Suprapubic skin (tissue), 4 donors: ENCODE data around the gene POLA2. TPM values are rescaled to one million over a fixed set of nuclear protein-coding genes. Genes with fewer than 3 reads are reported as not detected.
"Not testable (repeated sequence)": the region's sequence is repeated elsewhere in the genome, so short reads cannot be mapped to it uniquely, and the experiment has no call there.

ENCODE experiments used
- DNase-seq, 2 donors: peaks; one replicate each; pipeline ENCODE4 v3.0.0-alpha.2; 2019; ENCODE audit warnings: low spot score in 2 of 2
- H3K27ac ChIP-seq: fragments of 200-600 bp; sonication (generic); one replicate; pipeline ENCODE4 v1.5.1; 2019
- H3K27me3 ChIP-seq: fragments of 200-600 bp; sonication (generic); one replicate; pipeline ENCODE4 v1.5.1; 2019
- H3K36me3 ChIP-seq: fragments of 200-600 bp; sonication (generic); one replicate; pipeline ENCODE4 v1.5.1; 2019
- H3K4me1 ChIP-seq: fragments of 200-600 bp; sonication (generic); one replicate; pipeline ENCODE4 v1.5.1; 2019
- H3K4me3 ChIP-seq: fragments of 200-600 bp; sonication (generic); one replicate; pipeline ENCODE4 v1.5.1; 2019; ENCODE audit warnings: mild to moderate bottlenecking
- H3K9me3 ChIP-seq: fragments of 200-600 bp; sonication (generic); one replicate; pipeline ENCODE4 v1.5.1; 2019
- EP300 ChIP-seq: sonication (generic); formaldehyde crosslinking; IDR thresholded peaks from one replicate; pipeline ENCODE4 v1.6.1; 2017; ENCODE audit warnings: antibody characterized with exemption
- POLR2A ChIP-seq, 2 donors: fragments of 450-650 bp; IDR thresholded peaks; one replicate each; pipeline ENCODE4 v1.6.1; 2017; ENCODE audit warnings: antibody characterized with exemption in 2 of 2, mild to moderate bottlenecking in 2 of 2, moderate library complexity in 2 of 2
- POLR2AphosphoS5 ChIP-seq, 3 donors: sonication (generic); formaldehyde crosslinking; IDR thresholded peaks; one replicate each; pipeline ENCODE4 v1.6.1; 2017; ENCODE audit warnings: antibody characterized with exemption in 3 of 3
- WGBS: methylation state at CpG from one replicate; pipeline ENCODE4 v1.1.5; 2018; 5-methylcytosine and 5-hydroxymethylcytosine counted together
- total RNA-seq, 4 donors: library from RNA; depleted of rRNA; stranded (reverse); fragments of >200 nt; gene quantifications; one replicate each; pipeline ENCODE4 v1.1.0, GENCODE V29; 2016
- TF ChIP-seq, protein P1 (sequence below), 2 donors: fragments of 200-600 bp in 1 of 2; fragments of 450-650 bp in 1 of 2; sonication (generic) in 1 of 2; IDR thresholded peaks; one replicate each; pipeline ENCODE4 v1.5.1; 2016 to 2019; ENCODE audit warnings: antibody characterized with exemption in 2 of 2, mild to moderate bottlenecking in 1 of 2, moderate library complexity in 1 of 2

POLA2 gene
- total RNA-seq, 4 donors from 2014 or later: 4.5 to 19.7 (median 7.3) TPM

DNA sequence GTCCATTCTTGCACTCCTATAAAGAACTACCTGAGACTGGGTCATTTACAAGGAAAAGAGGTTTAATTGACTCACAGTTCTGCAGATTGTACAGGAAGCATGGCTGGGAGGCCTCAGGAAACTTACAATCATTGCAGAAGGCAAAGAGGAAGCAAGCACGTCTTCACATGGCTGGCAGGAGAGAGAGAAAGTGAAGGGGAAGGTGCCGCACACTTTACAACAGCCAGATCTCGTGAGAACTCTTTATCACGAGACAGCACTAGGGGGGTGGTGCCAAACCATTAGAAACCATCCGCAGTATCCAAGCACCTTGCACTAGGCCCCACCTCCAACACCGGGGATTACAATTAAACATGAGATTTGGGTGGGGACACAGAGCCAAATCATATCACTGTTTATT, 19.4 kb upstream of the POLA2 start:
- no peak for DNase-seq
- WGBS: 86% methylated on average over 6 of the region's 6 CpGs
- Histone ChIP-seq H3K27ac (no peak overlapping the region), H3K9me3 (no peaks in the 10 kb centered on the region), H3K36me3 (no peaks in the 10 kb centered on the region), H3K27me3 (no peaks in the 10 kb centered on the region), H3K4me1 (no peaks in the 10 kb centered on the region), H3K4me3 (no peak overlapping the region)
- no peak for TF ChIP-seq POLR2A (IDR thresholded peaks at IDR 0.05)
- TF ChIP-seq EP300: no peak
- TF ChIP-seq, protein P1, sequence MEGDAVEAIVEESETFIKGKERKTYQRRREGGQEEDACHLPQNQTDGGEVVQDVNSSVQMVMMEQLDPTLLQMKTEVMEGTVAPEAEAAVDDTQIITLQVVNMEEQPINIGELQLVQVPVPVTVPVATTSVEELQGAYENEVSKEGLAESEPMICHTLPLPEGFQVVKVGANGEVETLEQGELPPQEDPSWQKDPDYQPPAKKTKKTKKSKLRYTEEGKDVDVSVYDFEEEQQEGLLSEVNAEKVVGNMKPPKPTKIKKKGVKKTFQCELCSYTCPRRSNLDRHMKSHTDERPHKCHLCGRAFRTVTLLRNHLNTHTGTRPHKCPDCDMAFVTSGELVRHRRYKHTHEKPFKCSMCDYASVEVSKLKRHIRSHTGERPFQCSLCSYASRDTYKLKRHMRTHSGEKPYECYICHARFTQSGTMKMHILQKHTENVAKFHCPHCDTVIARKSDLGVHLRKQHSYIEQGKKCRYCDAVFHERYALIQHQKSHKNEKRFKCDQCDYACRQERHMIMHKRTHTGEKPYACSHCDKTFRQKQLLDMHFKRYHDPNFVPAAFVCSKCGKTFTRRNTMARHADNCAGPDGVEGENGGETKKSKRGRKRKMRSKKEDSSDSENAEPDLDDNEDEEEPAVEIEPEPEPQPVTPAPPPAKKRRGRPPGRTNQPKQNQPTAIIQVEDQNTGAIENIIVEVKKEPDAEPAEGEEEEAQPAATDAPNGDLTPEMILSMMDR (IDR thresholded peaks at IDR 0.05): no peak
- no peak for TF ChIP-seq POLR2AphosphoS5 (IDR thresholded peaks at IDR 0.05)

DNA sequence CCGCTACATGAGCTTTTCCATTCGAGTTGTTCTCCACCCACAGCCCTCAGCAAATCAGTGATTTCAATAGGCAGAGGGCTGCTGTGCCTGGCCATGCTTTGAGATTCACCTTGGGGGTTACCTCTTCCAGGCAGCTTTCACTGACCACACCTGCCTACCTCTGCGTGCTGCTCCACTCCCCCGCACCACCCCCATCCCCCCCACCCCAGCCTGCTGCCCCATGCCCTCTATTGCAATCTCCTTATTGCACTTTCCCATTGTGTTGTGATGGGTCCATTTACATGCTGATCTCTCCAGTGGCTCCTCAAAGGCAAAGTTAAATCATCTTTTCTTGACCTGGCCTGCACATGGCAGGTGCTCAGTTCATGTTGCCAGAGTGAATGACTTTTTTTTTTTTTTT, 18.0 kb upstream of the POLA2 start:
- H3K36me3 ChIP-seq: no peaks in the 10 kb centered on the region
- no peak overlapping the region for H3K4me3 ChIP-seq
- TF ChIP-seq EP300 (no peak), POLR2AphosphoS5 (IDR thresholded peaks at IDR 0.05) (no peak), POLR2A (IDR thresholded peaks at IDR 0.05) (no peak)
- TF ChIP-seq, protein P1 (IDR thresholded peaks at IDR 0.05): no peak
- H3K27ac ChIP-seq: no peak overlapping the region
- H3K27me3 ChIP-seq: no peaks in the 10 kb centered on the region
- WGBS: 64% methylated on average over 4 of the region's 4 CpGs
- no peak for DNase-seq
- no peaks in the 10 kb centered on the region for H3K4me1 ChIP-seq
- no peaks in the 10 kb centered on the region for H3K9me3 ChIP-seq

DNA sequence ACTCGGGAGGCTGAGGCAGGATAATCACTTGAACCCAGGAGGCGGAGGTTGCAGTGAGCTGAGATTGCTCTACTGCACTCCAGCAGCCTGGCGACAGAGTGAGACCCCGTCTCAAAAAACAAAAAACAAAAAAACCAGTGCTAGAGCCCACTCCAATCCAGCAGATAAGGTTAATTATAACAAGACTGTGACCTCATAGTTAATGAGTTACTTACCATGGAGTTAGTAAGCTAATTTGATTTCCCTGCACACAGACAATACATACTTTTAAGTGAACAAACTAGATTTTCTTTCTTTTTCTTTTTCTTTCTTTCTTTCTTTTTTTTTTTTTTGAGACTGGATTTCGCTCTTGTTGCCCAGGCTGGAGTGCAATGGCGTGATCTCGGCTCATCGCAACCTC, 16.7 kb upstream of the POLA2 start:
- 93% methylated on average over 8 of the region's 8 CpGs for WGBS
- not testable (repeated sequence) for H3K4me1 ChIP-seq, H3K9me3 ChIP-seq, H3K27me3 ChIP-seq, H3K4me3 ChIP-seq, H3K27ac ChIP-seq, H3K36me3 ChIP-seq, DNase-seq

GRCh38 chr11:65246506-65246905, 15.3 kb upstream of the POLA2 start:
- H3K4me1 ChIP-seq: peaks cover 2% of the 10 kb centered on the region
- TF ChIP-seq EP300: no peak
- TF ChIP-seq POLR2AphosphoS5 (IDR thresholded peaks at IDR 0.05): no peak
- TF ChIP-seq, protein P1 (IDR thresholded peaks at IDR 0.05): no peak
- TF ChIP-seq POLR2A (IDR thresholded peaks at IDR 0.05): no peak
- no peaks in the 10 kb centered on the region for H3K9me3 ChIP-seq
- DNase-seq: no peak
- H3K27ac ChIP-seq: no peak overlapping the region
- H3K36me3 ChIP-seq: no peaks in the 10 kb centered on the region
- H3K27me3 ChIP-seq: no peaks in the 10 kb centered on the region
- H3K4me3 ChIP-seq: no peak overlapping the region
- WGBS: 86% methylated on average over 5 of the region's 5 CpGs

GRCh38 chr11:65248184-65248710, 13.5 kb upstream of the POLA2 start:
- not testable (repeated sequence) for H3K27ac ChIP-seq, DNase-seq, H3K27me3 ChIP-seq, H3K9me3 ChIP-seq, H3K4me3 ChIP-seq, H3K4me1 ChIP-seq, H3K36me3 ChIP-seq
- 84% methylated on average over 9 of the region's 9 CpGs for WGBS

GRCh38 chr11:65251476-65251875, 10.3 kb upstream of the POLA2 start:
- Histone ChIP-seq H3K4me1 (peaks cover 2% of the 10 kb centered on the region), H3K4me3 (no peak overlapping the region), H3K9me3 (no peaks in the 10 kb centered on the region), H3K27ac (no peak overlapping the region), H3K27me3 (no peaks in the 10 kb centered on the region), H3K36me3 (no peaks in the 10 kb centered on the region)
- no peak for TF ChIP-seq POLR2A (IDR thresholded peaks at IDR 0.05)
- TF ChIP-seq POLR2AphosphoS5 (IDR thresholded peaks at IDR 0.05): no peak
- no peak for TF ChIP-seq EP300
- TF ChIP-seq, protein P1 (IDR thresholded peaks at IDR 0.05): no peak
- DNase-seq: no peak
- WGBS: 93% methylated on average over 6 of the region's 9 CpGs
